Measurements from ENCODE around the gene LILRA5. TPM values are rescaled to one million over a fixed set of nuclear protein-coding genes. Genes with fewer than 3 reads are reported as not detected.

LILRA5 gene
- total RNA-seq, 1 experiment from 2014 or later = not detected

DNA sequence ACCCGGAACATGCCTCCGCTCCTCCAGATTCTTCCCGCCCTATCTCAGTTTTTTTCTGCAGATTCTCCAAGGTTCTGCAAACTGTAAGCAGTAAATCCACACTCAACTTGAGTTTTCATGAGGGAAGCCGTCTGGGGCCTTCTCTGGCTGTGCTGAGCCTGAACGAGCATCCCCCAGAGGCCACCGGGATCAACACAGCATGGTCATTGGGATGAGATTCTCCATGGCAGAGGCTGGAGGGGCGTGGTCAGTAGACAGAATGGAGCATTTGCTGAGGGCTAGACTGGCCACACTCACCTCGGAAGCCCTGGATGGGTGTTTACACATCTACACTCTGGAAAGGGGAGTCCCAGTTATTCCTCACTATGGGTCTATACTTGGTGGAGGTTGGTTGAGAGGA is 28.3 kb upstream of the LILRA5 start:
- BruUV-seq (replicated peaks) = no TSS peak
- peaks cover 43% of the 10 kb centered on the region for H3K27me3 Mint-ChIP-seq (ENCODE audit: unreplicated experiment)
- H3K4me1 Mint-ChIP-seq (ENCODE audit: low read depth, unreplicated experiment) = peaks cover 11% of the 10 kb centered on the region
- no peak overlapping the region for H3K4me3 Mint-ChIP-seq (ENCODE audit: low read depth, unreplicated experiment)
- intact Hi-C loops (cut with micrococcal nuclease; ENCODE audit: unreplicated experiment) = no loop called here
- DNase-seq = no peak
- H3K36me3 Mint-ChIP-seq (ENCODE audit: insufficient read depth, unreplicated experiment) = no peaks in the 10 kb centered on the region
- no peaks in the 10 kb centered on the region for H3K9me3 Mint-ChIP-seq (ENCODE audit: low read depth, unreplicated experiment)
- CTCF ChIA-PET = no interaction called here
- TF ChIP-seq, protein P1, sequence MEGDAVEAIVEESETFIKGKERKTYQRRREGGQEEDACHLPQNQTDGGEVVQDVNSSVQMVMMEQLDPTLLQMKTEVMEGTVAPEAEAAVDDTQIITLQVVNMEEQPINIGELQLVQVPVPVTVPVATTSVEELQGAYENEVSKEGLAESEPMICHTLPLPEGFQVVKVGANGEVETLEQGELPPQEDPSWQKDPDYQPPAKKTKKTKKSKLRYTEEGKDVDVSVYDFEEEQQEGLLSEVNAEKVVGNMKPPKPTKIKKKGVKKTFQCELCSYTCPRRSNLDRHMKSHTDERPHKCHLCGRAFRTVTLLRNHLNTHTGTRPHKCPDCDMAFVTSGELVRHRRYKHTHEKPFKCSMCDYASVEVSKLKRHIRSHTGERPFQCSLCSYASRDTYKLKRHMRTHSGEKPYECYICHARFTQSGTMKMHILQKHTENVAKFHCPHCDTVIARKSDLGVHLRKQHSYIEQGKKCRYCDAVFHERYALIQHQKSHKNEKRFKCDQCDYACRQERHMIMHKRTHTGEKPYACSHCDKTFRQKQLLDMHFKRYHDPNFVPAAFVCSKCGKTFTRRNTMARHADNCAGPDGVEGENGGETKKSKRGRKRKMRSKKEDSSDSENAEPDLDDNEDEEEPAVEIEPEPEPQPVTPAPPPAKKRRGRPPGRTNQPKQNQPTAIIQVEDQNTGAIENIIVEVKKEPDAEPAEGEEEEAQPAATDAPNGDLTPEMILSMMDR (IDR thresholded peaks at IDR 0.05; ENCODE audit: unreplicated experiment) = no peak
- no peak overlapping the region for H3K27ac Mint-ChIP-seq (ENCODE audit: unreplicated experiment)

DNA sequence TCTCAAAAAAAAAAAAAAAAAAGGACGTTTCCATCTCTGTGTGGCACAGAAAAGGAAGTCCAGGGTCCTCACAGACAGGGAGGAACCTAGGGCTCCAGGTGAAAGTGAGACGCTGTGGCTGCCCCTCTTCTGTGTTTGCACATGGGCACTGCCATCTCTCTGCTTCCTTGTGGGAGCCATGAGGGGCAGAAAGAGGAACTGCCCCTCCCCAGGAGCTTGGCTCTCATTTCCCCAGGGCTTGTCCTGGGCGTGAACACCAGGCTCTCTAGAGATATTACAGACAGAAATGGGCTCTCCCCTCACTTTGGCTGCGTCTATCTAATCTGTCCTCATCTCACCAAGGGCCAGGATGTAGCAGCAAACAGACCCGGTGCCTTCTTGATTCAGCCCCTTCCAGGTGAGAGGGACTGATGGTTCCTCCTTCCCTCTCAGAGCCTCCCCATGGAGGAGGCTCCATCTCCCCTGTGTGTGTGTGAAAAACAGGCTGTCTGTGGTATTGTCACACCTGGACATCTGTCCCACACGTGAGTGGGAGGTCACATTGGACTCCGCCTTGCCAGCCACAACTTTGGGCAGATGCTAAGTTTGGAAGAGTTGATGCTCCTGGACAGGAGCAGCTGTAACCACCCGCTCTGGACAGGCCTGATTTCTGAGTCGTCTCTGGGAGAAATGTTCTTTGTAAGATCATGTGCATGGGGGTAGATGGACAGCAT is 26.8 kb upstream of the LILRA5 start:
- Mint-ChIP-seq H3K9me3 (ENCODE audit: low read depth, unreplicated experiment) (no peaks in the 10 kb centered on the region), H3K4me3 (ENCODE audit: low read depth, unreplicated experiment) (no peak overlapping the region), H3K27ac (ENCODE audit: unreplicated experiment) (no peak overlapping the region), H3K4me1 (ENCODE audit: low read depth, unreplicated experiment) (peaks cover 11% of the 10 kb centered on the region), H3K36me3 (ENCODE audit: insufficient read depth, unreplicated experiment) (no peaks in the 10 kb centered on the region), H3K27me3 (ENCODE audit: unreplicated experiment) (peaks cover 43% of the 10 kb centered on the region)
- intact Hi-C loops (cut with micrococcal nuclease; ENCODE audit: unreplicated experiment) = no loop called here
- DNase-seq = no peak
- no TSS peak for BruUV-seq (replicated peaks)
- CTCF ChIA-PET = no interaction called here
- TF ChIP-seq, protein P1 (IDR thresholded peaks at IDR 0.05; ENCODE audit: unreplicated experiment) = no peak

DNA sequence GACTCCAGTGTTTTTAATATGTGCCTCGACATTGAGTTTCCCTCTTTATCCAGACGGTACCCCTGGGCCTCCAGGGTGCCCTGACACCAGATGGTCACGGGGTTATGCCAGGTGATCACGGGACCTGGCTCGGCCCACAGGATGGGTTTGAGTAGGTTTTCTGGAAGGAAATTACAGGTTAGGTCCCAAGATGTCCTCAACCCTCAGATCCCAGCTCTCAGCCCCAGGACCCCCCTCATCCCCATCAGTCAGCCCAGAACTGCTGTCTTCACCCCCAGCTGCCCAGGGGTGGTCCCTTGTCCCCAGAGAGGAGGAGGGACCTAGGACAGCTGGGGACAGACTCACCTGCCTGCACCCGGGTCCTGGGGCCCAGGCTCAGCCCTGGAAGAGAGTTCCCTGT is 25.6 kb upstream of the LILRA5 start:
- BruUV-seq (replicated peaks) = no TSS peak
- H3K27me3 Mint-ChIP-seq (ENCODE audit: unreplicated experiment) = peaks cover 54% of the 10 kb centered on the region
- CTCF ChIA-PET = no interaction called here
- no peak overlapping the region for H3K27ac Mint-ChIP-seq (ENCODE audit: unreplicated experiment)
- intact Hi-C loops (cut with micrococcal nuclease; ENCODE audit: unreplicated experiment) = no loop called here
- H3K36me3 Mint-ChIP-seq (ENCODE audit: insufficient read depth, unreplicated experiment) = no peaks in the 10 kb centered on the region
- TF ChIP-seq, protein P1 (IDR thresholded peaks at IDR 0.05; ENCODE audit: unreplicated experiment) = no peak
- no peak overlapping the region for H3K4me3 Mint-ChIP-seq (ENCODE audit: low read depth, unreplicated experiment)
- H3K4me1 Mint-ChIP-seq (ENCODE audit: low read depth, unreplicated experiment) = peaks cover 2% of the 10 kb centered on the region
- H3K9me3 Mint-ChIP-seq (ENCODE audit: low read depth, unreplicated experiment) = no peaks in the 10 kb centered on the region
- no peak for DNase-seq

DNA sequence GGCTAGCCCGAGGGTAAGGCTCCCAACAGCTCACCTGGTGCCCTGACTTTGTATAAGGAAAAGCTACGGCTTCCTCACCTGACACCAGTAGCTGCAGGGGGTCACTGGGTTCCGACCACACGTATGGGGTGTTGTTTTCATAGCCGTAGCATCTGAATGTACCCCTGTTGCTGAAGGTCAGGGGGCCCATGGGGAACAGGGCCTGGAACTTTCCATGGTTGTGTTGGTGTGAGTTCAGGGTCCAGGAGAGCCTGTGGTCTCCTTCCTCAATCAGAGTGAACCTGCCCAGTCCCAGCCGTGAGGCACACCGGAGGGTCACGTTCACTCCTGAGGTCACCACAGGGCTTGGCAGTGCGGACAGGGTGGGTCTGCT is 24.9 kb upstream of the LILRA5 start:
- H3K4me3 Mint-ChIP-seq (ENCODE audit: low read depth, unreplicated experiment) = no peak overlapping the region
- H3K36me3 Mint-ChIP-seq (ENCODE audit: insufficient read depth, unreplicated experiment) = no peaks in the 10 kb centered on the region
- no peaks in the 10 kb centered on the region for H3K4me1 Mint-ChIP-seq (ENCODE audit: low read depth, unreplicated experiment)
- H3K27ac Mint-ChIP-seq (ENCODE audit: unreplicated experiment) = no peak overlapping the region
- CTCF ChIA-PET = no interaction called here
- DNase-seq = no peak
- intact Hi-C loops (cut with micrococcal nuclease; ENCODE audit: unreplicated experiment) = no loop called here
- TF ChIP-seq, protein P1 (IDR thresholded peaks at IDR 0.05; ENCODE audit: unreplicated experiment) = no peak
- H3K9me3 Mint-ChIP-seq (ENCODE audit: low read depth, unreplicated experiment) = no peaks in the 10 kb centered on the region
- BruUV-seq (replicated peaks) = no TSS peak
- H3K27me3 Mint-ChIP-seq (ENCODE audit: unreplicated experiment) = peaks cover 61% of the 10 kb centered on the region

All from Calu3 (cell line).